ENCODE measurements around the gene TAF11L14. TPM values are rescaled to one million over a fixed set of nuclear protein-coding genes. Genes with fewer than 3 reads are reported as not detected.

The TAF11L14 gene
- total RNA-seq = not detected

GRCh38 chr5:17634160-17634559 lies at the start of gene TAF11L14:
Gene TAF11L14, plus strand, starts transcription at chr5:17634460.

GRCh38 chr5:17585658-17586057 lies 48.6 kb upstream of the TAF11L14 start, which contains the start of gene TAF11L7:
Gene TAF11L7, minus strand, starts transcription at chr5:17585758.

GRCh38 chr5:17590860-17591259 lies 43.4 kb upstream of the TAF11L14 start, which contains the start of gene TAF11L8:
Gene TAF11L8, minus strand, starts transcription at chr5:17590960.

DNA sequence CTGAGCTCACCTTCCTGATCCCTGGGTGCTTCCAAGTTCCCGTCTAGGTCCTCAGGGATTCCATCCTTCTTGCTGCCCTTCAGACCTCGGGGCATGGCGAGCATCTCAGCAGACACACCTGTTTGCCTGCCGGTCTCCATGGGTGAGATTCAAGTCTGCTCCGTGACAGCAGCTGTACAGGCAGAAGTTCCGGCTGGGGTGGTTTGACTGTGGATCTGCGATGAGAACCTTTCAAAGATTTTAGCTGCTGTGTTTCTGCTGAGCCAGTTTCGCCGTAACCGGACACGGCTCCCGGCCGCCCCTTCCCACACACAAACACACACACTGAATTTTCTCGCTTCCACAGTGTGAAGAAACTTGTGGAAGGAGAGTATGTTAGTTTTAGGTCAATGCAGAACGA lies 40.0 kb upstream of the TAF11L14 start, which contains the start of gene TAF11L9:
TAF11L9 (minus strand) TSS at position 140 of the 400 bp plus-strand sequence.

DNA sequence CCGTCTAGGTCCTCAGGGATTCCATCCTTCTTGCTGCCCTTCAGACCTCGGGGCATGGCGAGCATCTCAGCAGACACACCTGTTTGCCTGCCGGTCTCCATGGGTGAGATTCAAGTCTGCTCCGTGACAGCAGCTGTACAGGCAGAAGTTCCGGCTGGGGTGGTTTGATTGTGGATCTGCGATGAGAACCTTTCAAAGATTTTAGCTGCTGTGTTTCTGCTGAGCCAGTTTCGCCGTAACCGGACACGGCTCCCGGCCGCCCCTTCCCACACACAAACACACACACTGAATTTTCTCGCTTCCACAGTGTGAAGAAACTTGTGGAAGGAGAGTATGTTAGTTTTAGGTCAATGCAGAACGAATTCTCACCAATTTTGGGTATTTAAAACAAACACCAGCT lies 36.5 kb upstream of the TAF11L14 start, which contains the start of gene TAF11L10:
TAF11L10 (minus strand) TSS at position 101 of the 400 bp plus-strand sequence.

GRCh38 chr5:17603880-17604279 lies 30.4 kb upstream of the TAF11L14 start, which contains the start of gene TAF11L11:
Gene TAF11L11, plus strand, starts transcription at chr5:17604183.

DNA sequence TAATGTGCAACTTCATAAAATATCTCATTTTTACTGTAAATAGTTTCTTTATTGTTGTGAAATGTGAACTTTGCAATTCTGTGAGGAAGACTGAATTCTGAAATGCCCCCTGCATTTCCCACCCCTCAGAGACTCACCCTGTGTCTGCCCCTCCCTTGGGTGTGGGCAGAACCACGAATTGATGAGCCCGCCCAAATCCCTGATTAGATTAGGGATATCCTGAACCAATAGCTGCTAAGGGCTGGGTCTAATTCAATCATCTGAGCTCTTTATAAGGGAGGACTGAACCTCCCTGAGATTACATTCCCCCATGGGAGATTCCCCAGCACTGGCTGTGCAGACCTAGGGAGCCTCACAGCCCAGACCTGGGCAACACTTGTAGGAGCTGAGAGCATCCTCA lies 24.2 kb upstream of the TAF11L14 start, which contains the start of gene TAF11L12:
TAF11L12 (plus strand) TSS at position 301 of the 400 bp plus-strand sequence.

GRCh38 chr5:17631788-17632187 lies 2.5 kb upstream of the TAF11L14 start, which contains the start of gene TAF11L13:
Gene TAF11L13, plus strand, starts transcription at chr5:17632088.

Small RNA genes lying within 50 kb of the gene (small RNA-seq; reads per million reads assigned to genes)
- not detected for gene AC233724.1
- gene AC233724.12 = not detected
- not detected for gene AC233724.2
- gene AC233724.3 = not detected
- gene AC233724.4 = not detected
- not detected for gene AC233724.6
- not detected for gene AC233724.7

Other genes with a start within 250 kb of the TAF11L14 start
- gene TAF11L2, start 136.2 kb upstream of the TAF11L14 start, total RNA-seq = not detected
- gene TAF11L3, start 116.1 kb upstream of the TAF11L14 start, total RNA-seq = not detected
- gene TAF11L4, start 112.7 kb upstream of the TAF11L14 start, total RNA-seq = not detected
- gene TAF11L5, start 109.2 kb upstream of the TAF11L14 start, total RNA-seq = not detected
- not detected for gene TAF11L6, start 105.8 kb upstream of the TAF11L14 start, total RNA-seq
- gene TAF11L7, start 48.7 kb upstream of the TAF11L14 start, total RNA-seq = not detected
- not detected for gene TAF11L8, start 43.5 kb upstream of the TAF11L14 start, total RNA-seq
- not detected for gene TAF11L9, start 40.1 kb upstream of the TAF11L14 start, total RNA-seq
- not detected for gene TAF11L10, start 36.6 kb upstream of the TAF11L14 start, total RNA-seq
- gene TAF11L11, start 30.3 kb upstream of the TAF11L14 start, total RNA-seq = not detected
- gene TAF11L12, start 24.1 kb upstream of the TAF11L14 start, total RNA-seq = not detected
- gene TAF11L13, start 2.4 kb upstream of the TAF11L14 start, total RNA-seq = not detected

All from diencephalon (tissue), 1 donor.